GM19324 (cell line): Measurements from ENCODE around the gene PPP1R14B.

ENCODE experiments used
- ATAC-seq: cut with Tn5 transposase; IDR thresholded peaks from one replicate; pipeline ENCODE4 v1.9.1; 2021; ENCODE audit warnings: mild to moderate bottlenecking, moderate library complexity; ENCODE audit not compliant: unreplicated experiment, low FRiP score

Gene PPP1R14B

GRCh38 chr11:64262271-64263002, 15.7 kb upstream of the PPP1R14B start:
- ATAC-seq = no peak

GRCh38 chr11:64261556-64262080, 14.9 kb upstream of the PPP1R14B start:
- no peak for ATAC-seq

- no peak for ATAC-seq
Measured at GRCh38 chr11:64260147-64260708, 13.5 kb upstream of the PPP1R14B start.

GRCh38 chr11:64259533-64260067, 12.9 kb upstream of the PPP1R14B start:
- no peak for ATAC-seq

GRCh38 chr11:64258946-64259532, 12.3 kb upstream of the PPP1R14B start:
- ATAC-seq = no peak

- ATAC-seq = no peak
Measured at GRCh38 chr11:64258356-64258755, 11.6 kb upstream of the PPP1R14B start.

- ATAC-seq = no peak
Measured at GRCh38 chr11:64256300-64256699, 9.6 kb upstream of the PPP1R14B start.

GRCh38 chr11:64255135-64256128, 8.7 kb upstream of the PPP1R14B start:
- ATAC-seq = no peak

- no peak for ATAC-seq
Measured at GRCh38 chr11:64254326-64254725, 7.6 kb upstream of the PPP1R14B start.

- ATAC-seq = no peak
Measured at GRCh38 chr11:64253481-64253880, 6.7 kb upstream of the PPP1R14B start.

GRCh38 chr11:64253043-64253442, 6.3 kb upstream of the PPP1R14B start:
- no peak for ATAC-seq

- no peak for ATAC-seq
Measured at GRCh38 chr11:64252003-64252872, 5.5 kb upstream of the PPP1R14B start.

- ATAC-seq = no peak
Measured at GRCh38 chr11:64251753-64252002, 4.9 kb upstream of the PPP1R14B start.

- ATAC-seq = peak; percentile 34
Measured at GRCh38 chr11:64251016-64251752, 4.4 kb upstream of the PPP1R14B start, which contains the start of gene PLCB3. Gene PLCB3 (plus strand): TSS chr11:64251530. CDS start chr11:64251650, 120 bp downstream.

GRCh38 chr11:64250415-64251015, 3.8 kb upstream of the PPP1R14B start:
- ATAC-seq = no peak

GRCh38 chr11:64249563-64250414, 3.0 kb upstream of the PPP1R14B start:
- ATAC-seq = no peak

GRCh38 chr11:64249038-64249437, 2.3 kb upstream of the PPP1R14B start:
- no peak for ATAC-seq

- no peak for ATAC-seq
Measured at GRCh38 chr11:64248578-64248977, 1.8 kb upstream of the PPP1R14B start.
